Right lobe of liver (tissue), 6 donors: ENCODE measurements around the gene KCNIP1. TPM values are rescaled to one million over a fixed set of nuclear protein-coding genes. Genes with fewer than 3 reads are reported as not detected.
A peak's percentile ranks its signal among the peaks of the same experiment; 100 is the strongest.

ENCODE experiments used
- ATAC-seq, 4 donors: fragments of 200-7000 bp; cut with Tn5 transposase; one replicate each; pipeline ENCODE4 v1.9.1; 2020; ENCODE audit warnings: mild to moderate bottlenecking in 4 of 4, moderate library complexity in 4 of 4
- DNase-seq, 3 donors: peaks; one replicate each; pipeline ENCODE4 v3.0.0-alpha.2; 2020
- H3K27ac ChIP-seq, 3 donors: fragments of 200-600 bp; one replicate each; pipeline ENCODE4 v1.8.0; 2022
- H3K27me3 ChIP-seq, 2 donors: fragments of 200-600 bp; one replicate each; pipeline ENCODE4 v1.8.0; 2022
- H3K36me3 ChIP-seq, 4 donors: fragments of 200-600 bp; sonication (generic) in 1 of 4; one replicate each; pipeline versions ENCODE4 v1.5.1 to v1.8.0; 2017 to 2022; ENCODE audit warnings: control low read depth in 1 of 4
- H3K4me1 ChIP-seq, 4 donors: fragments of 200-600 bp; sonication (generic) in 1 of 4; one replicate each; pipeline versions ENCODE4 v1.5.1 to v1.8.0; 2017 to 2022; ENCODE audit warnings: control low read depth in 1 of 4
- H3K4me3 ChIP-seq, 3 donors: fragments of 200-600 bp; one replicate each; pipeline ENCODE4 v1.8.0; 2022
- H3K9me3 ChIP-seq, 4 donors: fragments of 200-600 bp; sonication (generic) in 1 of 4; one replicate each; pipeline versions ENCODE4 v1.5.1 to v1.8.0; 2017 to 2022; ENCODE audit warnings: control low read depth in 1 of 4
- POLR2A ChIP-seq: fragments of 450-650 bp; IDR thresholded peaks from one replicate; pipeline ENCODE4 v1.6.1; 2017; ENCODE audit warnings: antibody characterized with exemption, mild to moderate bottlenecking
- WGBS: methylation state at CpG from one replicate; pipeline ENCODE4 v1.1.6; 2018; ENCODE audit warnings: low coverage, low lambda C conversion rate; ENCODE audit not compliant: insufficient coverage; ENCODE audit errors: missing lambda C conversion rate; 5-methylcytosine and 5-hydroxymethylcytosine counted together
- intact Hi-C, 2 donors: fragments of 100-400 bp; cut with DNase I; formaldehyde crosslinking; loops; one replicate each; pipeline versions ENCODE4 v1.11.2 to v1.14.1; 2022
- long read RNA-seq: library from polyadenylated mRNA; unstranded; transcript quantifications from one replicate; pipeline ENCODE4 v2.0.0, GENCODE V29; 2019
- total RNA-seq, 6 experiments: library from RNA; depleted of rRNA in 2 of 6; stranded (reverse); fragments of >200 nt in 2 of 6; fragmentation: NEBNext Ultra II Directional in 3 of 6; extraction: Animal tissue kit (Norgen Biotek cat#: 25700) in 3 of 6; gene quantifications; one replicate each; pipeline versions ENCODE4 v1.1.0 to v1.2.4, GENCODE V29; 2016 to 2023
- TF ChIP-seq, protein P1 (sequence below), 4 donors: fragments of 200-600 bp in 3 of 4; fragments of 450-650 bp in 1 of 4; IDR thresholded peaks; one replicate each; pipeline versions ENCODE4 v1.5.1 to v1.8.0; 2016 to 2022; ENCODE audit warnings: antibody characterized with exemption in 4 of 4, mild to moderate bottlenecking in 2 of 4
- donor health status: DM: no; HTN: yes; CAD: no.
- donor health status: DM: no; HTN: no; CAD: no.
- donor health status: DM: no; HTN: no; CAD: no.
- donor health status: DM: no; HTN: yes; CAD: no.
- donor health status: DM: no; HTN: yes; CAD: no.

The KCNIP1 gene
- total RNA-seq = under 1 TPM in 1 of 6 experiments, not detected in 5; 0.56 TPM
- long read RNA-seq = 0 reads

- Histone ChIP-seq H3K27me3 (no peaks in the 10 kb centered on the region), H3K27ac (no peak within 1 kb of the TSS), H3K4me1 (no peaks in the 10 kb centered on the region), H3K9me3 (no peaks in the 10 kb centered on the region), H3K36me3 (no peaks in the 10 kb centered on the region), H3K4me3 (peak within 1 kb of the TSS in 1 of 3 donors; percentile 27)
- TF ChIP-seq, protein P1, sequence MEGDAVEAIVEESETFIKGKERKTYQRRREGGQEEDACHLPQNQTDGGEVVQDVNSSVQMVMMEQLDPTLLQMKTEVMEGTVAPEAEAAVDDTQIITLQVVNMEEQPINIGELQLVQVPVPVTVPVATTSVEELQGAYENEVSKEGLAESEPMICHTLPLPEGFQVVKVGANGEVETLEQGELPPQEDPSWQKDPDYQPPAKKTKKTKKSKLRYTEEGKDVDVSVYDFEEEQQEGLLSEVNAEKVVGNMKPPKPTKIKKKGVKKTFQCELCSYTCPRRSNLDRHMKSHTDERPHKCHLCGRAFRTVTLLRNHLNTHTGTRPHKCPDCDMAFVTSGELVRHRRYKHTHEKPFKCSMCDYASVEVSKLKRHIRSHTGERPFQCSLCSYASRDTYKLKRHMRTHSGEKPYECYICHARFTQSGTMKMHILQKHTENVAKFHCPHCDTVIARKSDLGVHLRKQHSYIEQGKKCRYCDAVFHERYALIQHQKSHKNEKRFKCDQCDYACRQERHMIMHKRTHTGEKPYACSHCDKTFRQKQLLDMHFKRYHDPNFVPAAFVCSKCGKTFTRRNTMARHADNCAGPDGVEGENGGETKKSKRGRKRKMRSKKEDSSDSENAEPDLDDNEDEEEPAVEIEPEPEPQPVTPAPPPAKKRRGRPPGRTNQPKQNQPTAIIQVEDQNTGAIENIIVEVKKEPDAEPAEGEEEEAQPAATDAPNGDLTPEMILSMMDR (IDR thresholded peaks at IDR 0.05) = no peak
- TF ChIP-seq POLR2A = no peak
- intact Hi-C loops = no loop called here
- WGBS = 0% methylated on average over 4 of the region's 65 CpGs
- ATAC-seq = peak in 3 of 4 donors; percentile 18 to 26 (median 25)
- no peak for DNase-seq
Observed at GRCh38 chr5:170503990-170504596, at the start of gene KCNIP1. TSS of gene KCNIP1 (plus strand) at chr5:170504020.

- TF ChIP-seq, protein P1 (IDR thresholded peaks at IDR 0.05) = no peak
- no peak for TF ChIP-seq POLR2A
- no peak overlapping the region for H3K4me3 ChIP-seq
- no peaks in the 10 kb centered on the region for H3K9me3 ChIP-seq
- intact Hi-C loops = no loop called here
- H3K36me3 ChIP-seq = no peaks in the 10 kb centered on the region
- no peak overlapping the region for H3K27ac ChIP-seq
- no peak for ATAC-seq
- H3K27me3 ChIP-seq = no peaks in the 10 kb centered on the region
- 31% methylated on average over 1 of the region's 1 CpG for WGBS
- DNase-seq = no peak
- H3K4me1 ChIP-seq = no peaks in the 10 kb centered on the region
Observed at GRCh38 chr5:170463426-170463825, 40.4 kb upstream of the KCNIP1 start.

GRCh38 chr5:170464280-170465127 is 39.3 kb upstream of the KCNIP1 start:
- Histone ChIP-seq H3K4me3 (no peak overlapping the region), H3K9me3 (no peaks in the 10 kb centered on the region), H3K27me3 (no peaks in the 10 kb centered on the region), H3K27ac (no peak overlapping the region), H3K4me1 (no peaks in the 10 kb centered on the region), H3K36me3 (no peaks in the 10 kb centered on the region)
- DNase-seq = no peak
- 34% methylated on average over 7 of the region's 10 CpGs for WGBS
- intact Hi-C loops = no loop called here
- no peak for ATAC-seq
- TF ChIP-seq POLR2A = no peak
- TF ChIP-seq, protein P1 (IDR thresholded peaks at IDR 0.05) = no peak

DNA sequence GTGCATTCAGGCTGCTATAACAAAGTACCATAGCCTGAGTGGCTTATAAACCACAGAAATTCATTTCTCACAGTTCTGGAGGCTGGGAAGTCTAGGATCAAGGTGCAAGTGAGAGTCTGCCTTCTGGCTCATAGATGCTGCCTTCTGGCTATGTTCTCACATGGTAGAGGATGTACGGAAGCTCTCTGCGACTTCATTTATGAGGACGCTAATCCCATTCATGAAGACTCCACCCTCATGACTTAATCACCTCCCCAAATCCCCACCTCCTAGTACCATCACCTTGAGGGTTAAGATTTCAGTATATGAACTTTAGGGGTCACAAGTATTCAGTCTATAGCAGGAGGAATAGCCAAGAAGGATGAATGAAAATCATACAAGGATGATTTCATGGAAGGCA is 37.3 kb upstream of the KCNIP1 start:
- Histone ChIP-seq H3K27ac (no peak overlapping the region), H3K27me3 (no peaks in the 10 kb centered on the region), H3K4me3 (no peak overlapping the region), H3K4me1 (no peaks in the 10 kb centered on the region), H3K36me3 (no peaks in the 10 kb centered on the region), H3K9me3 (no peaks in the 10 kb centered on the region)
- intact Hi-C loops = no loop called here
- TF ChIP-seq POLR2A = no peak
- TF ChIP-seq, protein P1 (IDR thresholded peaks at IDR 0.05) = no peak
- WGBS = 75% methylated on average over 3 of the region's 3 CpGs
- ATAC-seq = no peak
- no peak for DNase-seq
